Right renal cortex interstitium (tissue), 3 donors: Measurements from ENCODE around the gene NTRK2. TPM values are rescaled to one million over a fixed set of nuclear protein-coding genes. Genes with fewer than 3 reads are reported as not detected.

Experiments used
- DNase-seq, 3 donors: peaks; one replicate each; pipeline ENCODE4 v3.0.0-alpha.2; 2013; ENCODE audit warnings: low read depth in 3 of 3, low spot score in 2 of 3
- polyA plus RNA-seq, 3 donors: library from polyadenylated mRNA; unstranded; fragments of 120-200 nt; gene quantifications; one replicate each; pipeline ENCODE4 v1.2.1, GENCODE V29; 2013; ENCODE audit not compliant: insufficient read length in 3 of 3

The NTRK2 gene
- polyA plus RNA-seq, 3 donors = 99.5 to 132 (median 111) TPM

GRCh38 chr9:84955155-84955554 lies 285.6 kb downstream of the NTRK2 start:
- DNase-seq = no peak

GRCh38 chr9:84955971-84956370 lies 286.4 kb downstream of the NTRK2 start:
- no peak for DNase-seq

- DNase-seq = no peak
Observed at GRCh38 chr9:84959339-84959738, 289.8 kb downstream of the NTRK2 start.

- no peak for DNase-seq
Observed at GRCh38 chr9:84966876-84967830, 297.6 kb downstream of the NTRK2 start.

- DNase-seq = no peak
Observed at GRCh38 chr9:84969084-84969483, 299.6 kb downstream of the NTRK2 start.

GRCh38 chr9:84969736-84970135 lies 300.2 kb downstream of the NTRK2 start:
- no peak for DNase-seq

GRCh38 chr9:84970432-84970831 lies 300.9 kb downstream of the NTRK2 start:
- DNase-seq = no peak

GRCh38 chr9:84971571-84971970 lies 302.0 kb downstream of the NTRK2 start:
- DNase-seq = no peak

- DNase-seq = no peak
Observed at GRCh38 chr9:84974258-84974657, 304.7 kb downstream of the NTRK2 start.

GRCh38 chr9:84974855-84975254 lies 305.3 kb downstream of the NTRK2 start:
- no peak for DNase-seq

GRCh38 chr9:84975926-84976325 lies 306.4 kb downstream of the NTRK2 start:
- DNase-seq = no peak

- DNase-seq = no peak
Observed at GRCh38 chr9:84978661-84979060, 309.1 kb downstream of the NTRK2 start.

- DNase-seq = no peak
Observed at GRCh38 chr9:84983749-84984148, 314.2 kb downstream of the NTRK2 start.

- DNase-seq = no peak
Observed at GRCh38 chr9:84988621-84989020, 319.1 kb downstream of the NTRK2 start.

- no peak for DNase-seq
Observed at GRCh38 chr9:84990416-84990815, 320.9 kb downstream of the NTRK2 start.

GRCh38 chr9:84990850-84991513 lies 321.5 kb downstream of the NTRK2 start:
- no peak for DNase-seq

- no peak for DNase-seq
Observed at GRCh38 chr9:84991514-84991870, 322.0 kb downstream of the NTRK2 start.

GRCh38 chr9:84992381-84992780 lies 322.9 kb downstream of the NTRK2 start:
- no peak for DNase-seq

- DNase-seq = no peak
Observed at GRCh38 chr9:84993105-84993504, 323.6 kb downstream of the NTRK2 start.

- DNase-seq = no peak
Observed at GRCh38 chr9:84996029-84996428, 326.5 kb downstream of the NTRK2 start.

GRCh38 chr9:84996716-84997115 lies 327.2 kb downstream of the NTRK2 start:
- no peak for DNase-seq

- no peak for DNase-seq
Observed at GRCh38 chr9:84997472-84997871, 327.9 kb downstream of the NTRK2 start.
